Epithelial cell of esophagus (primary cell): Measurements from ENCODE around the gene KCNG1.

Source experiments
- DNase-seq: peaks from one replicate; pipeline ENCODE4 v3.0.0; 2010; ENCODE audit warnings: low read depth
- H3K4me3 ChIP-seq: 2 replicates; pipeline ENCODE4 v1.5.1; 2011; ENCODE audit warnings: mild to moderate bottlenecking, low read length, control low read depth
- CTCF ChIP-seq: IDR thresholded peaks from 2 replicates; pipeline ENCODE4 v1.5.1; 2011; ENCODE audit warnings: low read depth, mild to moderate bottlenecking, low read length, control low read depth, inconsistent platforms; ENCODE audit not compliant: insufficient read depth; ENCODE audit errors: missing control alignments

Gene KCNG1

GRCh38 chr20:51013577-51014330 lies 9.2 kb downstream of the KCNG1 start:
- no peak overlapping the region for H3K4me3 ChIP-seq
- no peak for DNase-seq
- TF ChIP-seq CTCF = no peak

- no peak for TF ChIP-seq CTCF
- H3K4me3 ChIP-seq = no peak overlapping the region
- DNase-seq = no peak
Measured at GRCh38 chr20:51012357-51012756, 10.6 kb downstream of the KCNG1 start.

GRCh38 chr20:51011479-51011878 lies 11.4 kb downstream of the KCNG1 start:
- H3K4me3 ChIP-seq = no peak overlapping the region
- DNase-seq = no peak
- no peak for TF ChIP-seq CTCF

GRCh38 chr20:51010932-51011331 lies 12.0 kb downstream of the KCNG1 start:
- H3K4me3 ChIP-seq = no peak overlapping the region
- TF ChIP-seq CTCF = no peak
- no peak for DNase-seq

GRCh38 chr20:51010043-51010365 lies 12.9 kb downstream of the KCNG1 start:
- DNase-seq = no peak
- H3K4me3 ChIP-seq = no peak overlapping the region
- no peak for TF ChIP-seq CTCF

GRCh38 chr20:51009303-51010042 lies 13.4 kb downstream of the KCNG1 start:
- no peak for TF ChIP-seq CTCF
- no peak overlapping the region for H3K4me3 ChIP-seq
- DNase-seq = no peak
